ENCODE results near the gene GRK5. TPM values are rescaled to one million over a fixed set of nuclear protein-coding genes. Genes with fewer than 3 reads are reported as not detected.
"Not testable (repeated sequence)": the region's sequence is repeated elsewhere in the genome, so short reads cannot be mapped to it uniquely, and the experiment has no call there.

GRK5 gene
- total and polyA plus RNA-seq, 9 donors = 18.1 to 29.2 (median 23.8) TPM

DNA sequence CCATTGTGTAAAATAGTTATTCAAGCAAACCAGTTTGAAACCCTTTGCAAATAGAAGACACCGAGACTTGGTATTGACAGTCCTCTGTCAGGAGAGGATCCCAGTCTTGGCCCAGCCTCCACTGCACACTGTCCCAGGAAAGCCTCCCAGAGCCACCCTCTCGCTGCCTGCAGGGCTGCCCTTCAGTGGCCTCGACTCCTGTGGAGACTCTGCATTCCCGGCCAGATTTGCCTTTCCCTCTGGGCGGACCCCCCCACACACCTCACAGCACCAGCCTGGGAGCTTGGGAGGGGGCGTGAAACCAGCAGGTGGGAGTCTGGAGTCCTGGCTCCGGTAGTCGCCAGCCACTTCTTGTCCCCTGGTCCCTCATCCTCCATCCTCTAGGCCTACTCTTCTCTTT lies 48.7 kb downstream of the GRK5 start:
- no peak for DNase-seq
- no peaks in the 10 kb centered on the region for H3K27me3 ChIP-seq (ENCODE audit: control insufficient read depth, insufficient read depth, low read length)
- WGBS (ENCODE audit: insufficient coverage) = 88% methylated on average over 5 of the region's 8 CpGs
- peaks cover 47% of the 10 kb centered on the region for H3K4me1 ChIP-seq (ENCODE audit: control insufficient read depth, insufficient read depth, low read length)
- no peaks in the 10 kb centered on the region for H3K9me3 ChIP-seq (replicated peaks; ENCODE audit: control insufficient read depth, low read depth, low read length)
- no peak overlapping the region for H3K27ac ChIP-seq (ENCODE audit: low read length)
- H3K36me3 ChIP-seq (ENCODE audit: control insufficient read depth, insufficient read depth, low read length) = peaks cover 2% of the 10 kb centered on the region
- H3K4me3 ChIP-seq (ENCODE audit: low read length) = no peak overlapping the region

DNA sequence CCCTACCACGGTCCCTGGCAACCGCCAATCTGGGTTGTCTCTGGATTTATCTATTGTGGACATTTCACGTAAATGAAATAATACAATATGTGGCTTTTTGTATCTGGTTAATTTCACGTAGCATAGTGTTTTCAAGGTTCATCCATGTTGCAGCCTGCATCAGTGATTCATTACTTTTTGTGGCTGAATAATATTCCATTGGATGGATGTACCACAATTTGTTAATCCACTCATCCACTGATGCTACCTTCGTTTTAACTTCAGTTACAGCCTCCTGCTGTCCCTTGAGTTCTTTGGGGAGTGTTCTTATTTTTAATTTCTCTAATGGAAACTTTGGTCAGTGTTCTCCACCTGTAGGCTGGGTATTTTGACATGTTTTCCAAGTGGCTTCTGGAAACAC lies 49.5 kb downstream of the GRK5 start:
- Histone ChIP-seq H3K4me3 (ENCODE audit: low read length) (no peak overlapping the region), H3K27ac (ENCODE audit: low read length) (no peak overlapping the region), H3K9me3 (replicated peaks; ENCODE audit: control insufficient read depth, low read depth, low read length) (no peaks in the 10 kb centered on the region), H3K27me3 (ENCODE audit: control insufficient read depth, insufficient read depth, low read length) (no peaks in the 10 kb centered on the region), H3K4me1 (ENCODE audit: control insufficient read depth, insufficient read depth, low read length) (peaks cover 39% of the 10 kb centered on the region), H3K36me3 (ENCODE audit: control insufficient read depth, insufficient read depth, low read length) (peaks cover 2% of the 10 kb centered on the region)
- no CpG with 5 or more reads among the region's 5 CpGs for WGBS (ENCODE audit: insufficient coverage)
- no peak for DNase-seq

DNA sequence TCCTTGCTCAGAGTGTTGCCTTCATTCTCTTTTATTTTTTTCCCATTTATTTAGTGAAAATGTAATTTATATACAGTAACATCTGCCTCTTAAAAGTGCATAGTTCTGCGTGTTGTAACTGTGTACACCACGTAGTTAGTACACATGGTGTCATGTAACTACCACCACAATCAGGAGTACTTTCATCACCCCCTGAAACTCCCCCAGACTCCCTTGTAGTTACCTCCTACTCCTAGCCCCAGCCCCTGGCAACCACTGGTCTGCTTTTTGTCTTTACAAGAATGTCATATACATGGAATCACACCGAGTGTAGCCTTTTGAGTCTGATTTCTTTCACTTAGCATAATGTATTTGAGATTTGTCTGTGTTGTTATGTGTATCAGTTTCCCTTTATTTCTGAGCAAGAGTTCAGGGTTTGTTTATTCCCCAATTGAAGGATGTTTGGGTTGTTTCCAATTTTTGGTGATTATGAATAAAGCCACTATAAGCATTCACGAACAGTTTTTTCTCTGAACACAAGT lies 50.6 kb downstream of the GRK5 start:
- no peak overlapping the region for H3K27ac ChIP-seq (ENCODE audit: low read length)
- no peak for DNase-seq
- H3K36me3 ChIP-seq (ENCODE audit: control insufficient read depth, insufficient read depth, low read length) = peaks cover 2% of the 10 kb centered on the region
- H3K9me3 ChIP-seq (replicated peaks; ENCODE audit: control insufficient read depth, low read depth, low read length) = no peaks in the 10 kb centered on the region
- H3K27me3 ChIP-seq (ENCODE audit: control insufficient read depth, insufficient read depth, low read length) = no peaks in the 10 kb centered on the region
- 71% methylated on average over 1 of the region's 4 CpGs for WGBS (ENCODE audit: insufficient coverage)
- H3K4me3 ChIP-seq (ENCODE audit: low read length) = no peak overlapping the region
- peaks cover 29% of the 10 kb centered on the region for H3K4me1 ChIP-seq (ENCODE audit: control insufficient read depth, insufficient read depth, low read length)

DNA sequence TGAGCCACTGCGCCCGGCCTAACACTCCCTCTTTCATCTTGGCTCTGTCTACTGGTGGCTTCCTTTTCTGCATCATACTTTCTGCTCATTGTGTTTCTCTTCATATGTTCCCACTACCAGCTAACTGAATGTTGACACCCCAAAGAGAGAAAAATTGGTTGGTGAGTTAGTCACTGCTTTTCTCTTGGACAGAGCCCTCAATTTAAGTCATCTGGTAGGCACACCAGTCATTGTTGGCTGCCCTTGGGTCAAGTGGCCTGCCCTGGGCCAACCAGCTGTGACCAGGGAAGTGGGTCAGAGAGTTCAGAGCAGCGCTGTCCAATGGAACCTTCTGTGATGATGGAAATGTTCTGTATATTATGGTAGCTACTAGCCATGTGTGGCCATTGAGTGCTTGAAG lies 52.0 kb downstream of the GRK5 start:
- no CpG with 5 or more reads among the region's 3 CpGs for WGBS (ENCODE audit: insufficient coverage)
- Histone ChIP-seq H3K27me3 (ENCODE audit: control insufficient read depth, insufficient read depth, low read length) (no peaks in the 10 kb centered on the region), H3K9me3 (replicated peaks; ENCODE audit: control insufficient read depth, low read depth, low read length) (no peaks in the 10 kb centered on the region), H3K4me3 (ENCODE audit: low read length) (no peak overlapping the region), H3K27ac (ENCODE audit: low read length) (no peak overlapping the region), H3K36me3 (ENCODE audit: control insufficient read depth, insufficient read depth, low read length) (peaks cover 2% of the 10 kb centered on the region), H3K4me1 (ENCODE audit: control insufficient read depth, insufficient read depth, low read length) (peaks cover 21% of the 10 kb centered on the region)
- DNase-seq = no peak

DNA sequence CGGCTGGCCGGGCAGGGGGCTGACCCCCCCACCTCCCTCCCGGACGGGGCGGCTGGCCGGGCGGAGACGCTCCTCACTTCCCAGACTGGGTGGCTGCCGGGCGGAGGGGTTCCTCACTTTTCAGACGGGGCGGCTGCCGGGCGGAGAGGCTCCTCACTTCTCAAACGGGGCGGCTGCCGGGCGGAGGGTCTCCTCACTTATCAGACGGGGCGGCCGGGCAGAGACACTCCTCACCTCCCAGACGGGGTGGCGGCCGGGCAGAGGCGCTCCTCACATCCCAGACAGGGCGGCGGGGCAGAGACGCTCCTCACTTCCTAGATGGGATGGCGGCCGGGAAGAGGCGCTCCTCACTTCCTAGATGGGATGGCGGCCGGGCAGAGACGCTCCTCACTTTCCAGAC lies 53.6 kb downstream of the GRK5 start:
- H3K27ac ChIP-seq (ENCODE audit: low read length); DNase-seq; H3K27me3 ChIP-seq (ENCODE audit: control insufficient read depth, insufficient read depth, low read length); H3K4me1 ChIP-seq (ENCODE audit: control insufficient read depth, insufficient read depth, low read length); H3K36me3 ChIP-seq (ENCODE audit: control insufficient read depth, insufficient read depth, low read length); H3K4me3 ChIP-seq (ENCODE audit: low read length); H3K9me3 ChIP-seq (replicated peaks; ENCODE audit: control insufficient read depth, low read depth, low read length): not testable (repeated sequence)
- WGBS (ENCODE audit: insufficient coverage) = no CpG with 5 or more reads among the region's 34 CpGs

DNA sequence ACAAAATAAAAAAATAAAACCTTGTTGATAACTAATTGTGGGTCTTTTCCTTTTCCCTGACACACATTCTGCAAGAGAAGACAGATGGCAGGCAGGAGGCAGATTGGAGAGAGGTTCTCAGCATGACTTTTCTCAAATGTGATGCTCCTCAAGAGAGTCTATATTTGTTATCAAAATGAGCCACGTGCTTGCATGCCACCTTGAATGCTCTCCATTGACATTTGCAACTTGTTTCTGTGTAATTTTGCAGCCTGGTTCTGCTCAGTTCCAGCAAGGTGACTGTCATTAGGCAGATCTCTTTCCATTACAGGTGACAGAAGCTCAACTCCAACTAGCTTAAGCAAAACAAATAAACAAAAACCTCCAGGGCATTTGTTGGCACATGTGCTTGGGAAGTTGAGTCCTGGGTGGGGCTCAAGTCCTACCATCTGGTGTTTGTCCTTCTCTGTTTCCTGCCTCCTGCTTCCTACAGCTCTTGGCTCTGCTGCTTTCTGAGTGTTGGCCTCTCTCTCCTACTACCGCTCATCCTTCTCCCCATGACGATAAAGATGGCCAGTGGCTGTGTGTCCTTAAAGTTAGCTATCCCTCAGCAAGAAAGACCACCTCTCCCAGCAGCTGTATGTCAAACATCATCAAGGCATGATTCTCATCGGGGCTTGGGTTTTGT lies 56.7 kb downstream of the GRK5 start:
- H3K4me1 ChIP-seq (ENCODE audit: control insufficient read depth, insufficient read depth, low read length) = peaks cover 11% of the 10 kb centered on the region
- DNase-seq = peak; percentile 63
- no peaks in the 10 kb centered on the region for H3K27me3 ChIP-seq (ENCODE audit: control insufficient read depth, insufficient read depth, low read length)
- WGBS (ENCODE audit: insufficient coverage) = 26% methylated on average over 3 of the region's 4 CpGs
- peaks cover 8% of the 10 kb centered on the region for H3K36me3 ChIP-seq (ENCODE audit: control insufficient read depth, insufficient read depth, low read length)
- H3K9me3 ChIP-seq (replicated peaks; ENCODE audit: control insufficient read depth, low read depth, low read length) = no peaks in the 10 kb centered on the region
- peak overlapping the region; percentile 31 for H3K27ac ChIP-seq (ENCODE audit: low read length)
- H3K4me3 ChIP-seq (ENCODE audit: low read length) = no peak overlapping the region

DNA sequence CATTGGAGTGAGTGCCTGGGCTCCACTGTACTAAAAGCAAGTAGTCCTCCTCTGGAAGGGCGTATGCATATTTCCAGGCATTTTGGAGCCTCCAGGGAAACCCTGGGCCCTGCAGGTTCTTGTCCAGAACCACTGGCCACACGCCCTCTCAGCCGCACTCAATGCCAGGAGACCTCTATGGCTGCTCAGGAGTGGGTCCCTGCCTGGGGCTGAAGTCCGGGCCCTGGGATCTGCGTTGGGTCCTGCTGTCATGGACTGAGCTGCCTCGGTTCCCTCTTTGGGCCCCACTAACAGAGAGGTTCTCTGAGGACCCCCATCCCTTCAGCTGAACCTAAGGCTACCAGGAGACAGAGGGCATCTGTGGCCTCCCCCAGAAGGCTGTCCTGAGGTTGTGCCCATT lies 58.3 kb downstream of the GRK5 start:
- H3K27ac ChIP-seq (ENCODE audit: low read length) = no peak overlapping the region
- H3K36me3 ChIP-seq (ENCODE audit: control insufficient read depth, insufficient read depth, low read length) = peaks cover 8% of the 10 kb centered on the region
- H3K9me3 ChIP-seq (replicated peaks; ENCODE audit: control insufficient read depth, low read depth, low read length) = no peaks in the 10 kb centered on the region
- H3K4me3 ChIP-seq (ENCODE audit: low read length) = no peak overlapping the region
- 97% methylated on average over 6 of the region's 6 CpGs for WGBS (ENCODE audit: insufficient coverage)
- peaks cover 18% of the 10 kb centered on the region for H3K4me1 ChIP-seq (ENCODE audit: control insufficient read depth, insufficient read depth, low read length)
- no peaks in the 10 kb centered on the region for H3K27me3 ChIP-seq (ENCODE audit: control insufficient read depth, insufficient read depth, low read length)
- DNase-seq = no peak

DNA sequence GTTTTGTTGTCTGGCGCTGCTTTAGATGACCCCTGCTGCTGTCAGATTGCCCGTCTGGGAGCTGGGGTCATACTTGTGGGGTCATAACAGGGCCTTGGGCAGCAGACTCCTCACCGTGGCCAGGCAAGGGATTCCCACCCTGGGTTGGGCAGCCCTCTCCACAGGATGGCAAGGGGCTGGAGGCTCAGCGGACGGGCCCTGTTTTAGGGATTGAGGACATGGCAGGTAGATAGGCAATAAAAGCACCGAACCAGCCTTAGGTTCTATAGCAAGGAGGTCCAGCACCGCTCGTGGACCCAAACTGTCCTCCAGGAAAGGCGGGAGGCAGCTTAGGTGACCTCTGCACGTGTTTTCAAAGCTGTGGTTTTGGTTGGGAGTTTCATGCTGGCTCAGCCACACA lies 60.0 kb downstream of the GRK5 start:
- no peak overlapping the region for H3K4me3 ChIP-seq (ENCODE audit: low read length)
- DNase-seq = no peak
- no peaks in the 10 kb centered on the region for H3K27me3 ChIP-seq (ENCODE audit: control insufficient read depth, insufficient read depth, low read length)
- peaks cover 8% of the 10 kb centered on the region for H3K36me3 ChIP-seq (ENCODE audit: control insufficient read depth, insufficient read depth, low read length)
- H3K9me3 ChIP-seq (replicated peaks; ENCODE audit: control insufficient read depth, low read depth, low read length) = no peaks in the 10 kb centered on the region
- WGBS (ENCODE audit: insufficient coverage) = 89% methylated on average over 6 of the region's 10 CpGs
- no peak overlapping the region for H3K27ac ChIP-seq (ENCODE audit: low read length)
- peaks cover 32% of the 10 kb centered on the region for H3K4me1 ChIP-seq (ENCODE audit: control insufficient read depth, insufficient read depth, low read length)

DNA sequence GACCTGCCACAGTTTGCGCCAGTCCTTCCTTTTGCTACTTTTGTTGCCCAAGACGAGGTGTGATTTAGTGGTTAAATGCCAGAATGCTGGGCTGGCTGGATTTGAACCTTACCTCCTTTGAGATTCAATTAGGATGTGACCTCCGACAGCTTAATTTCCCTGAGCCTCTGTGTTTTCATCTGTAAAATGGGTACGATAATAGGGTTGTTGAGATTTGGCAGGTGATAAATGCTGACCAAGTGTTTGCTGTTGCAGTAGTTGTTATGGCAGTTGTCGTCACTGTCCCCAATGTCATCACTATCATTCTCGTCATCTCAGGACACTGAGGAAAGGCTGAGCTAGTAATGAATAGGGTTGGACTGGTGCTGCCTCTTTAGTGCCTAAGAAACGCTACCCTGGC lies 61.1 kb downstream of the GRK5 start:
- Histone ChIP-seq H3K27me3 (ENCODE audit: control insufficient read depth, insufficient read depth, low read length) (no peaks in the 10 kb centered on the region), H3K4me1 (ENCODE audit: control insufficient read depth, insufficient read depth, low read length) (peaks cover 37% of the 10 kb centered on the region), H3K27ac (ENCODE audit: low read length) (peak overlapping the region; percentile 84), H3K4me3 (ENCODE audit: low read length) (no peak overlapping the region), H3K9me3 (replicated peaks; ENCODE audit: control insufficient read depth, low read depth, low read length) (no peaks in the 10 kb centered on the region), H3K36me3 (ENCODE audit: control insufficient read depth, insufficient read depth, low read length) (peaks cover 8% of the 10 kb centered on the region)
- DNase-seq = no peak
- WGBS (ENCODE audit: insufficient coverage) = 98% methylated on average over 4 of the region's 7 CpGs

DNA sequence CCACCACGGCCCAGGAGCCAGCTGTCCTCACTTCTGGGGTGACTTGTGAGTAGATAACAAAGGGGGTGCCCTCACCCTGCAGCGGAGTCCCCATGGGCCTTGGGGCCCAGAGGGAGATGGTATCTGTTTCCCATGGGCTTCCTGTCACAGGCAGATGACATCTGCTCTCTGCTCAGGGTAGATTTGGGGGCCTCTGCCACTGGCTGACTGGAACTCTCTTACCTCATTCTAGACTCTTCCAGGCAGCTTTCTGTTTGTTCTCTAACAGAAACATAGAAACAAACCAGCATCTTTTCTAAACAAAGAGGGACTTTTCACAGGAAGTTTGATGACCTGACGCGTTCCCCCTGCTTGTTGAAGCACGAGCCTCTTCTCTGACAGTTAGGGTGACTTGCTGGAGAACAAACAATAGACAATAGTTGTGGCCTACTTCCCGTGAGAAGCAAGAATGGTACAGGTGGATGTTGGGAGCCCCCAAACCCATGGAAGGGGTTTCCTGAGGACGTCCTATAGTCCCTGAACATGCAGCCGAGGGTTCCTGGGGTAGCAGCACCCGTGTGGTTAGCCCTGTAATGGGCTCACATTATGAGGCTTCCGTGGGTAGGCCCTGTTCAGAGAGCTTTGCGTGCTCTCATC lies 61.6 kb downstream of the GRK5 start:
- 53% methylated on average over 5 of the region's 11 CpGs for WGBS (ENCODE audit: insufficient coverage)
- Histone ChIP-seq H3K27ac (ENCODE audit: low read length) (peak overlapping the region; percentile 84), H3K36me3 (ENCODE audit: control insufficient read depth, insufficient read depth, low read length) (peaks cover 8% of the 10 kb centered on the region), H3K4me1 (ENCODE audit: control insufficient read depth, insufficient read depth, low read length) (peaks cover 35% of the 10 kb centered on the region), H3K9me3 (replicated peaks; ENCODE audit: control insufficient read depth, low read depth, low read length) (no peaks in the 10 kb centered on the region), H3K27me3 (ENCODE audit: control insufficient read depth, insufficient read depth, low read length) (no peaks in the 10 kb centered on the region), H3K4me3 (ENCODE audit: low read length) (no peak overlapping the region)
- DNase-seq = peak; percentile 55

Measured in muscle of leg (tissue), 11 donors.